HG03159 (cell line): ENCODE measurements around the gene ADA.

ENCODE experiments used
- ATAC-seq: cut with Tn5 transposase; IDR thresholded peaks from one replicate; pipeline ENCODE4 v1.9.1; 2021; ENCODE audit warnings: mild to moderate bottlenecking, moderate library complexity; ENCODE audit not compliant: unreplicated experiment

Gene ADA

GRCh38 chr20:44583157-44583556, 68.3 kb downstream of the ADA start:
- ATAC-seq, result no peak

- no peak for ATAC-seq
These were observed 69.0 kb downstream of the ADA start, which contains the start of gene PKIG for GRCh38 chr20:44582311-44583025. Gene PKIG, plus strand, starts transcription at chr20:44582579. Its CDS starts 31,978 bp downstream, at chr20:44614557.

- ATAC-seq, result no peak
These were observed 70.0 kb downstream of the ADA start for GRCh38 chr20:44581515-44581914.

- no peak for ATAC-seq
These were observed 70.8 kb downstream of the ADA start for GRCh38 chr20:44580581-44581268.

GRCh38 chr20:44579313-44580081, 72.0 kb downstream of the ADA start:
- ATAC-seq, result no peak

GRCh38 chr20:44576297-44576696, 75.2 kb downstream of the ADA start:
- no peak for ATAC-seq

- ATAC-seq, result no peak
These were observed 77.1 kb downstream of the ADA start for GRCh38 chr20:44574372-44574771.

- no peak for ATAC-seq
These were observed 78.0 kb downstream of the ADA start for GRCh38 chr20:44573501-44573869.

GRCh38 chr20:44572551-44573500, 78.7 kb downstream of the ADA start:
- no peak for ATAC-seq

GRCh38 chr20:44571362-44571988, 80.0 kb downstream of the ADA start:
- no peak for ATAC-seq

- no peak for ATAC-seq
These were observed 81.1 kb downstream of the ADA start for GRCh38 chr20:44570367-44570766.
